HepG2 (cell line): Measurements from ENCODE around the gene PPM1H. TPM values are rescaled to one million over a fixed set of nuclear protein-coding genes. Genes with fewer than 3 reads are reported as not detected.

ENCODE experiments used
- CEBPB ChIP-seq: IDR thresholded peaks from 2 replicates; pipeline ENCODE4 v1.6.1; 2011; ENCODE audit warnings: low read depth, low read length, improper control_type of control experiment, borderline replicate concordance
- CEBPG ChIP-seq: IDR thresholded peaks from 2 replicates; pipeline ENCODE4 v1.6.1; 2016
- ELF3 ChIP-seq: IDR thresholded peaks from 2 replicates; pipeline ENCODE4 v1.6.1; 2016; ENCODE audit warnings: missing genetic modification reagents, missing compliant biosample characterization
- GLI4 ChIP-seq: sonication (generic); formaldehyde crosslinking; IDR thresholded peaks from 2 replicates; pipeline ENCODE4 v1.5.1; 2020; ENCODE audit warnings: missing genetic modification reagents, mild to moderate bottlenecking, moderate library complexity, borderline replicate concordance
- JARID2 ChIP-seq: sonication (generic); formaldehyde crosslinking; IDR thresholded peaks from 2 replicates; pipeline ENCODE4 v1.8.1; 2023; ENCODE audit warnings: missing genetic modification reagents, inconsistent platforms; ENCODE audit not compliant: insufficient replicate concordance
- MED8 ChIP-seq: sonication (generic); formaldehyde crosslinking; IDR thresholded peaks from 2 replicates; pipeline ENCODE4 v1.8.1; 2023; ENCODE audit warnings: mild to moderate bottlenecking, missing genetic modification reagents; ENCODE audit not compliant: insufficient replicate concordance
- MYC ChIP-seq: sonication (generic); formaldehyde crosslinking; IDR thresholded peaks from 2 replicates; pipeline ENCODE4 v1.9.0; 2021; ENCODE audit warnings: missing genetic modification reagents, borderline replicate concordance
- RAD51 ChIP-seq: fragments of 450-650 bp; IDR thresholded peaks from 2 replicates; pipeline ENCODE4 v1.6.1; 2016; ENCODE audit warnings: borderline replicate concordance
- RBM22 ChIP-seq: fragments of 200-400 bp; formaldehyde crosslinking; optimal IDR thresholded peaks from 2 replicates; pipeline ENCODE3; 2017; ENCODE audit warnings: mild to moderate bottlenecking, low read length, moderate library complexity
- RFX3 ChIP-seq: IDR thresholded peaks from 2 replicates; pipeline ENCODE4 v1.6.1; 2016; ENCODE audit warnings: missing biosample characterization, missing genetic modification reagents
- ZEB1 ChIP-seq: IDR thresholded peaks from 2 replicates; pipeline ENCODE4 v1.6.1; 2012; ENCODE audit warnings: mild to moderate bottlenecking, low read depth, inconsistent platforms; ENCODE audit not compliant: insufficient replicate concordance
- ZNF10 ChIP-seq: sonication (generic); formaldehyde crosslinking; IDR thresholded peaks from 2 replicates; pipeline ENCODE4 v1.4.0; 2020; ENCODE audit warnings: mild to moderate bottlenecking, low read depth, missing genetic modification reagents, borderline replicate concordance
- ZNF224 ChIP-seq: sonication (generic); formaldehyde crosslinking; IDR thresholded peaks from 2 replicates; pipeline ENCODE4 v1.5.0; 2020; ENCODE audit warnings: mild to moderate bottlenecking, missing genetic modification reagents
- ZNF260 ChIP-seq: sonication (generic); formaldehyde crosslinking; IDR thresholded peaks from 2 replicates; pipeline ENCODE4 v1.4.0; 2020; ENCODE audit warnings: missing genetic modification reagents, low read depth, mild to moderate bottlenecking, borderline replicate concordance
- ZZZ3 ChIP-seq: sonication (generic); formaldehyde crosslinking; IDR thresholded peaks from 2 replicates; pipeline ENCODE4 v1.4.0; 2020; ENCODE audit warnings: missing genetic modification reagents, mild to moderate bottlenecking, borderline replicate concordance
- polyA plus RNA-seq, 8 experiments: library from polyadenylated mRNA; depleted of rRNA in 3 of 8; stranded (reverse) in 7 of 8; unstranded in 1 of 8; fragments of >200 nt; fragmentation: Illumina TruSeq in 4 of 8; extraction: Trizol in 4 of 8; gene quantifications; 2 replicates each; pipeline versions ENCODE4 v1.2.1 to v1.2.3, GENCODE V29; 2011 to 2016; ENCODE audit warnings: low read depth in 4 of 8, missing spikeins in 1 of 8, mixed read lengths in 1 of 8; ENCODE audit not compliant: insufficient read depth in 1 of 8
- total RNA-seq, 5 experiments: library from RNA; depleted of rRNA; stranded (reverse); fragments of >200 nt; fragmentation: Illumina TruSeq; extraction: Trizol; gene quantifications; 2 replicates each; pipeline ENCODE4 v1.2.3, GENCODE V29; 2016; ENCODE audit warnings: low read depth in 1 of 5
- TF ChIP-seq, protein P1 (sequence below): sonication (generic); formaldehyde crosslinking; IDR thresholded peaks from 2 replicates; pipeline ENCODE4 v1.4.0; 2020; ENCODE audit warnings: missing genetic modification reagents
- TF ChIP-seq, protein P2 (sequence below): sonication (generic); formaldehyde crosslinking; IDR thresholded peaks from 2 replicates; pipeline ENCODE4 v1.8.0; 2023; ENCODE audit warnings: mild to moderate bottlenecking, missing genetic modification reagents
- TF ChIP-seq, protein P3 (sequence below): sonication (generic); formaldehyde crosslinking; IDR thresholded peaks from 2 replicates; pipeline ENCODE4 v1.5.0; 2020; ENCODE audit warnings: missing genetic modification reagents, mild to moderate bottlenecking, borderline replicate concordance
- TF ChIP-seq, protein P4 (sequence below): IDR thresholded peaks from 2 replicates; pipeline ENCODE4 v1.6.1; 2012; ENCODE audit warnings: low read depth, low read length, improper control_type of control experiment
- TF ChIP-seq, protein P5 (sequence below): IDR thresholded peaks from 2 replicates; pipeline ENCODE4 v1.6.1; 2016; ENCODE audit warnings: missing genetic modification reagents, missing compliant biosample characterization

PPM1H gene
- total and polyA plus RNA-seq, 2 of the 13 experiments (the other 11 are each of a cell fraction or from before 2014, with no cell fraction given) = 29.1 to 38.1 TPM

DNA sequence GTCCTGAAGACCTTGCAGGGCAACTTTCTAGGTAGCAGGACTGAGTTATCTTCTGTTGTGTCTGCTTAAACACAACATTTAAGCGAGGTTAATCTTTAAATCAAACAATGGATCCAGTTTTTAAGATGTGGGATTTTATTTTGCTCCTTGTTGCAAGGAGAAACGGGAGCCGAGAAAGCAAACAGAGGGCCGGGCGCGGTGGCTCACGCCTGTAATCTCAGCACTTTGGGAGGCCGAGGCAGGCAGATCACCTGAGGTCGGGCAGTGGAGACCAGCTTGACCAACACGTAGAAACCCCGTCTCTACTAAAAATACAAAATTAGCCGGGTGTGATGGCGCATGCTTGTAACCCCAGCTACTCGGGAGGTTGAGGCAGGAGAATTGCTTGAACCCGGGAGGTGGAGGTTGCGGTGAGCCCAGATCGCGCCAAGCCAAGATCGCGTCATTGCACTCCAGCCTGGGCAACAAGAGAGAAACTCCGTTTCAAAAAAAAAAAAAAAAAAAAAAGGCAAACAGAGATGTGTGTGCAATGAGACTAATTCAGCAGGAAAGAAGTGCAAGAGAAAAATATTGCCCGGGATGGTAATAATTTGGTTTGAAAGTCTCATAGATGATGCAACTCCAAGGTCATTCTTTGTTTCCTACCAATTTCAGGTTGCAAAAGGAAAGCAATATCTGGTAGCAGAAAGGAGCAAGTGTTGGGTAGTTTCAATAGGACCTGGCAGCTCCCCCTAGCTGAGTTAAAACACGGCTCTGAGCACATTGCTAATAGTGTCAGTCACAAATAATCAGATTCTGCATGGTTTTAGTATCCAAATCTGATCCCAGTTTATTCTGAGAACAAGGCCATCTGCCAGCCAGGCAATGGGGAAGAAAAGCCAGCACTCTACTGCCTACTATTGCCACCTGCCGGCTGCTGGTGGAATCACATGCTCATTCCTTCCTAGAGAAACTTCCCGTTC, 141.4 kb downstream of the PPM1H start (continued):
- TF ChIP-seq, protein P1, sequence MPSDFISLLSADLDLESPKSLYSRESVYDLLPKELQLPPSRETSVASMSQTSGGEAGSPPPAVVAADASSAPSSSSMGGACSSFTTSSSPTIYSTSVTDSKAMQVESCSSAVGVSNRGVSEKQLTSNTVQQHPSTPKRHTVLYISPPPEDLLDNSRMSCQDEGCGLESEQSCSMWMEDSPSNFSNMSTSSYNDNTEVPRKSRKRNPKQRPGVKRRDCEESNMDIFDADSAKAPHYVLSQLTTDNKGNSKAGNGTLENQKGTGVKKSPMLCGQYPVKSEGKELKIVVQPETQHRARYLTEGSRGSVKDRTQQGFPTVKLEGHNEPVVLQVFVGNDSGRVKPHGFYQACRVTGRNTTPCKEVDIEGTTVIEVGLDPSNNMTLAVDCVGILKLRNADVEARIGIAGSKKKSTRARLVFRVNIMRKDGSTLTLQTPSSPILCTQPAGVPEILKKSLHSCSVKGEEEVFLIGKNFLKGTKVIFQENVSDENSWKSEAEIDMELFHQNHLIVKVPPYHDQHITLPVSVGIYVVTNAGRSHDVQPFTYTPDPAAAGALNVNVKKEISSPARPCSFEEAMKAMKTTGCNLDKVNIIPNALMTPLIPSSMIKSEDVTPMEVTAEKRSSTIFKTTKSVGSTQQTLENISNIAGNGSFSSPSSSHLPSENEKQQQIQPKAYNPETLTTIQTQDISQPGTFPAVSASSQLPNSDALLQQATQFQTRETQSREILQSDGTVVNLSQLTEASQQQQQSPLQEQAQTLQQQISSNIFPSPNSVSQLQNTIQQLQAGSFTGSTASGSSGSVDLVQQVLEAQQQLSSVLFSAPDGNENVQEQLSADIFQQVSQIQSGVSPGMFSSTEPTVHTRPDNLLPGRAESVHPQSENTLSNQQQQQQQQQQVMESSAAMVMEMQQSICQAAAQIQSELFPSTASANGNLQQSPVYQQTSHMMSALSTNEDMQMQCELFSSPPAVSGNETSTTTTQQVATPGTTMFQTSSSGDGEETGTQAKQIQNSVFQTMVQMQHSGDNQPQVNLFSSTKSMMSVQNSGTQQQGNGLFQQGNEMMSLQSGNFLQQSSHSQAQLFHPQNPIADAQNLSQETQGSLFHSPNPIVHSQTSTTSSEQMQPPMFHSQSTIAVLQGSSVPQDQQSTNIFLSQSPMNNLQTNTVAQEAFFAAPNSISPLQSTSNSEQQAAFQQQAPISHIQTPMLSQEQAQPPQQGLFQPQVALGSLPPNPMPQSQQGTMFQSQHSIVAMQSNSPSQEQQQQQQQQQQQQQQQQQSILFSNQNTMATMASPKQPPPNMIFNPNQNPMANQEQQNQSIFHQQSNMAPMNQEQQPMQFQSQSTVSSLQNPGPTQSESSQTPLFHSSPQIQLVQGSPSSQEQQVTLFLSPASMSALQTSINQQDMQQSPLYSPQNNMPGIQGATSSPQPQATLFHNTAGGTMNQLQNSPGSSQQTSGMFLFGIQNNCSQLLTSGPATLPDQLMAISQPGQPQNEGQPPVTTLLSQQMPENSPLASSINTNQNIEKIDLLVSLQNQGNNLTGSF (CRISPR knock-in tag) = no peak
- TF ChIP-seq RFX3 (CRISPR knock-in tag) (no peak), ELF3 (0 out of 2 replicates have a peak, but pooled peaks have one; percentile 17), ZZZ3 (CRISPR knock-in tag) (no peak), RBM22 (no peak), RAD51 (no peak), CEBPG (CRISPR knock-in tag) (0 out of 2 replicates have a peak, but pooled peaks have one; percentile 13), ZNF10 (no peak), MYC (no peak), ZEB1 (no peak), JARID2 (CRISPR knock-in tag) (no peak), ZNF260 (CRISPR knock-in tag) (no peak), ZNF224 (CRISPR knock-in tag) (no peak), MED8 (CRISPR knock-in tag) (no peak), CEBPB (peak; percentile 66), GLI4 (CRISPR knock-in tag) (no peak)
- TF ChIP-seq, protein P2, sequence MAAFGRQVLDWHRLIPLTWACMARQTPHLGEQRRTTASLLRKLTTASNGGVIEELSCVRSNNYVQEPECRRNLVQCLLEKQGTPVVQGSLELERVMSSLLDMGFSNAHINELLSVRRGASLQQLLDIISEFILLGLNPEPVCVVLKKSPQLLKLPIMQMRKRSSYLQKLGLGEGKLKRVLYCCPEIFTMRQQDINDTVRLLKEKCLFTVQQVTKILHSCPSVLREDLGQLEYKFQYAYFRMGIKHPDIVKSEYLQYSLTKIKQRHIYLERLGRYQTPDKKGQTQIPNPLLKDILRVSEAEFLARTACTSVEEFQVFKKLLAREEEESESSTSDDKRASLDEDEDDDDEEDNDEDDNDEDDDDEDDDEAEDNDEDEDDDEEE (CRISPR knock-in tag) = no peak
- TF ChIP-seq, protein P3, sequence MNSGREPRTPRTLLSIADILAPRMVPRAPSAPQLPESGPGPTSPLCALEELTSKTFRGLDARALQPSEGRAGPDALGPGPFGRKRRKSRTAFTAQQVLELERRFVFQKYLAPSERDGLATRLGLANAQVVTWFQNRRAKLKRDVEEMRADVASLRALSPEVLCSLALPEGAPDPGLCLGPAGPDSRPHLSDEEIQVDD = no peak
- TF ChIP-seq, protein P4, sequence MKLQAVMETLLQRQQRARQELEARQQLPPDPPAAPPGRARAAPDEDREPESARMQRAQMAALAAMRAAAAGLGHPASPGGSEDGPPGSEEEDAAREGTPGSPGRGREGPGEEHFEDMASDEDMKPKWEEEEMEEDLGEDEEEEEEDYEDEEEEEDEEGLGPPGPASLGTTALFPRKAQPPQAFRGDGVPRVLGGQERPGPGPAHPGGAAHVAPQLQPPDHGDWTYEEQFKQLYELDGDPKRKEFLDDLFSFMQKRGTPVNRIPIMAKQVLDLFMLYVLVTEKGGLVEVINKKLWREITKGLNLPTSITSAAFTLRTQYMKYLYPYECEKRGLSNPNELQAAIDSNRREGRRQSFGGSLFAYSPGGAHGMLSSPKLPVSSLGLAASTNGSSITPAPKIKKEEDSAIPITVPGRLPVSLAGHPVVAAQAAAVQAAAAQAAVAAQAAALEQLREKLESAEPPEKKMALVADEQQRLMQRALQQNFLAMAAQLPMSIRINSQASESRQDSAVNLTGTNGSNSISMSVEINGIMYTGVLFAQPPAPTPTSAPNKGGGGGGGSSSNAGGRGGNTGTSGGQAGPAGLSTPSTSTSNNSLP = 0 out of 2 replicates have a peak, but pooled peaks have one; percentile 25
- TF ChIP-seq, protein P5, sequence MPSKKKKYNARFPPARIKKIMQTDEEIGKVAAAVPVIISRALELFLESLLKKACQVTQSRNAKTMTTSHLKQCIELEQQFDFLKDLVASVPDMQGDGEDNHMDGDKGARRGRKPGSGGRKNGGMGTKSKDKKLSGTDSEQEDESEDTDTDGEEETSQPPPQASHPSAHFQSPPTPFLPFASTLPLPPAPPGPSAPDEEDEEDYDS = no peak
